CD4-positive, alpha-beta T cell treated with Interleukin-4 for 1 hour (primary cell): Measurements from ENCODE around the gene RAMP1.

Source experiments
- DNase-seq, 2 donors: peaks; one replicate each; pipeline ENCODE4 v3.0.0-alpha.2; 2020 to 2022

RAMP1 gene

DNA sequence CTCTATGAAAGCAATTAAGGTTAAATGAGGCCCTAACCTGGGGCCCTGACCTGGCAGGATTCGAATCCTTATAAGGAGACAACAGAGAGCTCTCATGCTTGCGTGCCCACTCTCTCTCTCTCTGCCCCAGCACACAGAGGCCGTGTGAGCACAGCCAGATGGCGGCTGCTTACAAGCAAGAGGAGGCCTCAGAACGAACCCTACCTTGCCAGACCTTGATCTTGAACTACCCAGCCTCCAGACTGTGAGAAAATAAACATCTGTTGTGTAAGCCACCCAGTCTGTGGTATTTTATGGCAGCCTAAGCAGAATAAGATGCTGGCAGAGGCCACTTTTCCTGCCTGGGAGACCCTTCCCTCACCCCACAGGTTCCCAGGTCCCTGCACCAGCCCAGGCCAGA is 102.2 kb downstream of the RAMP1 start:
- DNase-seq = no peak
